ENCODE results near the gene HHATL.

DNA sequence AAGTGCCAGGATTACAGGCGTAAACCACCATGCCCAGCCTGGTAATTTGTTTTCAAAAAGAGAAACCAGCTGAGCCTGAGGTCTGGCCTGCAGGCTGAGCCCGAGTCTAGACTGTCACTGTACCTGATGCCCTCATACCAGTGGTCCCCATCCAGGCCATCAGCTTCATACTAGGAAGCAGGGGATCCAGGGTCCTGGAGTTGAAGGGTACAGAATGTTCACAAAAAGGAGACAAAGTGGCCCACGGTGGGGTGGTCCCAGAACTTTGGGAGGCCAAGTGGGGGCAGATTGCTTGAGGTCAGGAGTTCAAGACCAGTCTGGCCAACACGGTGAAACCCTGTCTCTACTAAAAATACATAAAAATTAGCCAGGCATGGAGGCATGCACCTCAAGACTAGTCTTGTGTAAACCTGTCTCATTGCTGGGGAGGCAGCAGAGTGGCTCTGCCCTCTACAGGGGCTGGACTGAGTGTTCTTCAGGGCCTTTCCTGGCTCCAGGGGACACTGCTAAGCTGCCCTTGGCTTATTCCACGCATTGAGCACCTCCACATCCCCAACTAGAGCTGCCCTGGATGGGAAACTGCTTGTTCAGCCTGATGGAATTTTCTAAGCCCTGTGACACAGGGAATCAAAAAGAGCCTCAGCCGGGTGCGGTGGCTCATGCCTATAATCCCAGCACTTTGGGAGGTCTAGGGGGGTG lies 7.9 kb upstream of the HHATL start:
- TF ChIP-seq, protein P1, sequence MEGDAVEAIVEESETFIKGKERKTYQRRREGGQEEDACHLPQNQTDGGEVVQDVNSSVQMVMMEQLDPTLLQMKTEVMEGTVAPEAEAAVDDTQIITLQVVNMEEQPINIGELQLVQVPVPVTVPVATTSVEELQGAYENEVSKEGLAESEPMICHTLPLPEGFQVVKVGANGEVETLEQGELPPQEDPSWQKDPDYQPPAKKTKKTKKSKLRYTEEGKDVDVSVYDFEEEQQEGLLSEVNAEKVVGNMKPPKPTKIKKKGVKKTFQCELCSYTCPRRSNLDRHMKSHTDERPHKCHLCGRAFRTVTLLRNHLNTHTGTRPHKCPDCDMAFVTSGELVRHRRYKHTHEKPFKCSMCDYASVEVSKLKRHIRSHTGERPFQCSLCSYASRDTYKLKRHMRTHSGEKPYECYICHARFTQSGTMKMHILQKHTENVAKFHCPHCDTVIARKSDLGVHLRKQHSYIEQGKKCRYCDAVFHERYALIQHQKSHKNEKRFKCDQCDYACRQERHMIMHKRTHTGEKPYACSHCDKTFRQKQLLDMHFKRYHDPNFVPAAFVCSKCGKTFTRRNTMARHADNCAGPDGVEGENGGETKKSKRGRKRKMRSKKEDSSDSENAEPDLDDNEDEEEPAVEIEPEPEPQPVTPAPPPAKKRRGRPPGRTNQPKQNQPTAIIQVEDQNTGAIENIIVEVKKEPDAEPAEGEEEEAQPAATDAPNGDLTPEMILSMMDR (IDR thresholded peaks at IDR 0.05) = no peak
- no peak for TF ChIP-seq POLR2AphosphoS5 (IDR thresholded peaks at IDR 0.05)
